Activated T-helper 17 cell treated with anti-CD3 and anti-CD28 coated beads, Interleukin-2, amount 50 U/mL, for 72 hours (primary cell): Measurements from ENCODE around the gene ADGB. TPM values are rescaled to one million over a fixed set of nuclear protein-coding genes. Genes with fewer than 3 reads are reported as not detected.
A peak's percentile ranks its signal among the peaks of the same experiment; 100 is the strongest.
"Not testable (repeated sequence)": the region's sequence is repeated elsewhere in the genome, so short reads cannot be mapped to it uniquely, and the experiment has no call there.

Experiments
- ATAC-seq: fragments of 150-1000 bp; cut with Tn5 transposase; replicated peaks from 2 replicates; pipeline ENCODE4 v1.10.0; 2021; ENCODE audit warnings: mild to moderate bottlenecking, moderate library complexity
- H3K27ac Mint-ChIP-seq: one replicate; pipeline ENCODE4 v1.8.0; 2022; ENCODE audit warnings: mixed read lengths
- H3K27me3 Mint-ChIP-seq: one replicate; pipeline ENCODE4 v1.8.0; 2022; ENCODE audit warnings: mixed read lengths
- H3K36me3 Mint-ChIP-seq: one replicate; pipeline ENCODE4 v1.8.0; 2022; ENCODE audit warnings: low read depth, mild to moderate bottlenecking, mixed read lengths
- H3K4me1 Mint-ChIP-seq: one replicate; pipeline ENCODE4 v1.8.0; 2022; ENCODE audit warnings: mixed read lengths
- H3K4me3 Mint-ChIP-seq: one replicate; pipeline ENCODE4 v1.8.0; 2022; ENCODE audit warnings: mild to moderate bottlenecking, mixed read lengths
- H3K9me3 Mint-ChIP-seq: one replicate; pipeline ENCODE4 v1.8.0; 2022; ENCODE audit warnings: mixed read lengths
- total RNA-seq, 2 donors: library from RNA; stranded (reverse); gene quantifications; one replicate each; pipeline ENCODE4 v1.2.3, GENCODE V29; 2022

ADGB gene
- total RNA-seq, 2 donors from 2014 or later = not detected

DNA sequence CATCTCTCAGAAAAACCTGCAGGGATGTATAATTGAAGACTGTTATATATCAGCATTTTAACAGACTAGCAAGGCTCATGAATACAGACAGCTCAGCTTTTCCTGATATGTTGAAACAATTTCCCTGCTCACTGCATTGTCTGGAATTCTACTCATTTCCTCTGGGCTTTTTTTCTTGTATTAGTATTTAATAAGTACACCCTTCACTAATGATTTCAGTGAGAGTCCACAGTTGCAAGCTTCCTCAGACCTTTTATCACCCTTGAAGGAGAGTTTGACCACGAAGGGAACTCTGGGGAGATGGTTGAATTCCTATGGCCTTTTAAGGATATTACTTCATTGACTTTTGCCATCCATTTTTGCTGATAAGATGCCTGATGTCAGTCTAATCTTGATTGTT, 248.7 kb downstream of the ADGB start:
- Mint-ChIP-seq H3K4me1 (peaks cover 16% of the 10 kb centered on the region), H3K27me3 (peaks cover 8% of the 10 kb centered on the region), H3K36me3 (peaks cover 5% of the 10 kb centered on the region), H3K4me3 (no peak overlapping the region), H3K27ac (no peak overlapping the region), H3K9me3 (peaks cover 8% of the 10 kb centered on the region)
- no peak for ATAC-seq

- Mint-ChIP-seq H3K4me3 (peak overlapping the region; percentile 69), H3K27me3 (peaks cover 8% of the 10 kb centered on the region), H3K36me3 (peaks cover 5% of the 10 kb centered on the region), H3K9me3 (peaks cover 3% of the 10 kb centered on the region), H3K27ac (peak overlapping the region; percentile 89), H3K4me1 (peaks cover 18% of the 10 kb centered on the region)
- ATAC-seq = peak; percentile 74
Measured at GRCh38 chr6:146850238-146850896, 251.6 kb downstream of the ADGB start.

DNA sequence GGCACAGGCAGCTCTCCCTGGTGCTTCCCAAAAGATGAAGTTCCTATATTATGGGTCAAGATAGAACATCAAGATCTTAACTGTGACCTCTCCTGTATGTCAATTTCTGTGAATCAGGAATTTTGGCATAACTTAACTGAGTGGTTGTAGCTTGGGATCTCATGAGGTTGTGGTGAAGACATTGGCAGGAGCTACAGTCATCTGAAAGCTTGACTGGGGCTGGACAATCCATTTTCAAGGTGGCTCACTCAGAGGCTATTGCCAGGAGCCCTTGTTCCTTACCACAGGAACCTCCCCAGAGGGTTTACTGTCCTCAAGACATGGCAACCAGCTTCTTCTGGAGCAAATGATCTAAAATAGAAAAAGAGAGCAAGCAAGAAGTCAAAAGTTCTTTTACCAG, 252.2 kb downstream of the ADGB start:
- no peak for ATAC-seq
- Mint-ChIP-seq H3K4me1 (peaks cover 18% of the 10 kb centered on the region), H3K9me3 (peaks cover 3% of the 10 kb centered on the region), H3K36me3 (peaks cover 5% of the 10 kb centered on the region), H3K4me3 (peak overlapping the region; percentile 69), H3K27me3 (peaks cover 10% of the 10 kb centered on the region), H3K27ac (peak overlapping the region; percentile 89)

DNA sequence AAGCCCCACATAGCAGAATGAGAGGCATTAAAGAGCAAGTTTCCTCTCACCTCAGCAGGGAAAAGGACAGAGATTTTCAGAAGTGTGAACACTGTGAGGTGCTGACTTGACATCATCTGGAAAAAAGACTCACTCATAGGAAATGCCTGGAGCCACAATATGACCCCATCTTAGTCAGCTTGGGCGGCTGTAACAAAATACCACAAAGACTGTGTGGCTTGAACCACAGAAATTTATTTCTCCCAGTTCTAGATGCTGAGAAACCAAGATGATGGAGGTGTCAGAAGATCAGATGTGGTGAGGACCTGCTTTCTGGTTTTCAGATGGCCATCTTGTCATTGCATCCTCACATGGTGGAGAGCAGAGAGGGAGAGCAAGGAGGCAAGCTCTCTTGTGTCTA, 253.1 kb downstream of the ADGB start:
- peak overlapping the region; percentile 77 for H3K27ac Mint-ChIP-seq
- peak; percentile 75 for ATAC-seq
- H3K36me3 Mint-ChIP-seq = peaks cover 5% of the 10 kb centered on the region
- peaks cover 18% of the 10 kb centered on the region for H3K4me1 Mint-ChIP-seq
- H3K4me3 Mint-ChIP-seq = peak overlapping the region; percentile 35
- peaks cover 10% of the 10 kb centered on the region for H3K27me3 Mint-ChIP-seq
- peaks cover 3% of the 10 kb centered on the region for H3K9me3 Mint-ChIP-seq

DNA sequence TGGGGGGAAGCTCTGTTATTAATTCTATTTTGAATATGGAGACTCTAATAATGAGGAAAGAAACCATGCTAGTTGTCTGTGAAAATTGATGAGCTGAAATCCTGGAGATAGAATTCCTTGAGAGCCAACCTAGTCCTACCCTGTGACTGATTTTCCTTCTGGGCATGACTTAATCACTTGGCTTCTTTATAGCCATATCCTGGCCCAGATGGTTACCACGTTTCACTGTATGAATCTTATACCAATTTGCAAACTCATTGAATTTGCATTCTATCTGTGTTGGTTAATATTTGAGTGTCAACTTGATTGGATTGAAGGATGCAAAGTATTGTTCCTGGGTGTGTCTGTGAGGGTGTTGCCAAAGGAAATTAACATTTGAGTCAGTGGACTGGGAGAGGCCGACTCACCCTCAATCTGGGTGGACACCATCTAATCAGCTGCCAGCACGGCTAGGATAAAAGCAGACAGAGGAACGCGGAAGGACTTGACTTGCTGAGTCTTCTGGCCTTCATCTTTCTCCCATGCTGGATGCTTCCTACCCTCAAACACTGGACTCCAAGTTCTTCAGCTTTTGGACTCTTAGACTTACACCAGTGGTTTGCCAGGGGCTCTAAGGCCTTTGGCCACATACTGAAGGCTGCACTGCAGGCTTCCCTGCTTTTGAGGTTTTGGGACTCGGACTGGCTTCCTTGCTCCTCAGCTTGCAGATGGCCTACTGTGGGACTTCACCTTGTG, 255.9 kb downstream of the ADGB start:
- not testable (repeated sequence) for H3K4me3 Mint-ChIP-seq, H3K36me3 Mint-ChIP-seq, ATAC-seq, H3K27me3 Mint-ChIP-seq, H3K27ac Mint-ChIP-seq, H3K9me3 Mint-ChIP-seq
- peaks cover 18% of the 10 kb centered on the region for H3K4me1 Mint-ChIP-seq

DNA sequence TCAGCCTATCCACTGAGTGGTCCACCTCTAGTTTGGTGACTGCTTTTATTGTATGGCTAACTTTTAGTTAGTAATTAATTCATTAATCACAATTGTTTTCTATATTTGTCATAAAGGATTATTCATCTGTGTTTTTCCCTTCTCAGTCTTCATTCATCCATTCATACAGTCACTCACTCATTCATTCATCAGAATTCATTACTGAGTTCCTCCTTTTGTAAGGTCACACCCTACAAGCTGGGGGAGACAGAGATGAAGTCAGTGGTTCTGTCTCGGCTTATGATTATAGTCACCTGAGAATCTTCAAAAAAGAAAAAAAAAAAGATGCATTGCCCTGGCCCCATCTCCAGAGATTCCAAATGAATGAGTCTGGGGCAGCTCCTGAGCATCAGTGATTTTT, 257.1 kb downstream of the ADGB start:
- H3K9me3 Mint-ChIP-seq = no peaks in the 10 kb centered on the region
- H3K36me3 Mint-ChIP-seq = no peaks in the 10 kb centered on the region
- ATAC-seq = peak; percentile 11
- peaks cover 11% of the 10 kb centered on the region for H3K4me1 Mint-ChIP-seq
- peak overlapping the region; percentile 58 for H3K4me3 Mint-ChIP-seq
- H3K27me3 Mint-ChIP-seq = peaks cover 3% of the 10 kb centered on the region
- H3K27ac Mint-ChIP-seq = peak overlapping the region; percentile 76

- Mint-ChIP-seq H3K4me1 (peaks cover 11% of the 10 kb centered on the region), H3K36me3 (no peaks in the 10 kb centered on the region), H3K27me3 (peaks cover 3% of the 10 kb centered on the region), H3K27ac (peak overlapping the region; percentile 76), H3K4me3 (peak overlapping the region; percentile 58), H3K9me3 (no peaks in the 10 kb centered on the region)
- peak; percentile 58 for ATAC-seq
Measured at GRCh38 chr6:146856296-146856695, 257.5 kb downstream of the ADGB start.

GRCh38 chr6:146857180-146857979, 258.6 kb downstream of the ADGB start:
- H3K27ac Mint-ChIP-seq = no peak overlapping the region

DNA sequence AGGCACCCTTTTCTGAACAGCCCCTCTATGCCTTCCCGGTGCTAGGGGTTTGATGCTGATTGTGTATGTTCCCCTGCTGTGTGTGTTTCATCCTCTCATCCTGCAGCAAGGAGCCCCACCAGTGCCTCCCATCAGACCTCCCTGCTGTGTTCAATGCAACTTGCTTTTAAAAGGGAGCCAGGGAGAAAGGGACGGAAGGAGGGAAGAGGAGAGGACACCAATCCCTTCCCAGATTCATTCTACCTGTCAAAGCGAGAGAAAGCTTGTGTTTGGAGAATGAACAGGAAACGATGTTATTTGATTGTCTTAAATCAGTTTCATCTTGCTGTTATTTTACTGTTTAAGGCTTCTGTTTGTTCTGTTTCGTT, 259.2 kb downstream of the ADGB start:
- ATAC-seq = no peak
- Mint-ChIP-seq H3K4me3 (peak overlapping the region; percentile 44), H3K36me3 (no peaks in the 10 kb centered on the region), H3K9me3 (no peaks in the 10 kb centered on the region), H3K27me3 (peaks cover 3% of the 10 kb centered on the region), H3K27ac (no peak overlapping the region), H3K4me1 (no peaks in the 10 kb centered on the region)

More at GRCh38 chr6:146857180-146857979, 258.6 kb downstream of the ADGB start:
- H3K4me3 Mint-ChIP-seq = peak overlapping the region; percentile 44
- no peaks in the 10 kb centered on the region for H3K9me3 Mint-ChIP-seq
- ATAC-seq = peak; percentile 81
- H3K36me3 Mint-ChIP-seq = no peaks in the 10 kb centered on the region
- peaks cover 2% of the 10 kb centered on the region for H3K4me1 Mint-ChIP-seq
- H3K27me3 Mint-ChIP-seq = peaks cover 3% of the 10 kb centered on the region

DNA sequence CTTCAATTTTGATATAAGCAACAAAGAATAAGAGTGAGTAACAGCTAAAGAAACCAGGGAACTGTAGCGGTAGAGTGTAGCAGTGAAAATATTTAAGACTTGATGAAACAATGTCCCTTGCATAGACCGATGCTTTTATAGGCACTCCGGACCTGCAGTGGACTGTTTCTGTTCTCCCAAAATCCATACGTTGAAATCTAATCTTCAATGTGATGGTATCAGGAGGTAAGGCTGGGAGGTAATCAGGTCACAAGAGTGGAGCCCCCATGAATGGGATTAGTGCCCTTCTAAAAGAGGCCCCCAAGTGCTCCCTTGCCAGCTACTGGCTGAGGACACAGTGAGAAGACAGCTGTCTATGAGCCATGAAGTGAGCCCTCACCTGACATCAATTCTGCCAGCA, 260.4 kb downstream of the ADGB start:
- Mint-ChIP-seq H3K27me3 (peaks cover 3% of the 10 kb centered on the region), H3K27ac (no peak overlapping the region), H3K36me3 (no peaks in the 10 kb centered on the region), H3K4me3 (no peak overlapping the region), H3K4me1 (no peaks in the 10 kb centered on the region), H3K9me3 (no peaks in the 10 kb centered on the region)
- no peak for ATAC-seq

GRCh38 chr6:146859795-146860495, 261.2 kb downstream of the ADGB start:
- no peak for ATAC-seq
- H3K4me1 Mint-ChIP-seq = no peaks in the 10 kb centered on the region
- no peaks in the 10 kb centered on the region for H3K9me3 Mint-ChIP-seq
- no peak overlapping the region for H3K27ac Mint-ChIP-seq
- H3K27me3 Mint-ChIP-seq = peaks cover 5% of the 10 kb centered on the region
- H3K4me3 Mint-ChIP-seq = no peak overlapping the region
- H3K36me3 Mint-ChIP-seq = no peaks in the 10 kb centered on the region

DNA sequence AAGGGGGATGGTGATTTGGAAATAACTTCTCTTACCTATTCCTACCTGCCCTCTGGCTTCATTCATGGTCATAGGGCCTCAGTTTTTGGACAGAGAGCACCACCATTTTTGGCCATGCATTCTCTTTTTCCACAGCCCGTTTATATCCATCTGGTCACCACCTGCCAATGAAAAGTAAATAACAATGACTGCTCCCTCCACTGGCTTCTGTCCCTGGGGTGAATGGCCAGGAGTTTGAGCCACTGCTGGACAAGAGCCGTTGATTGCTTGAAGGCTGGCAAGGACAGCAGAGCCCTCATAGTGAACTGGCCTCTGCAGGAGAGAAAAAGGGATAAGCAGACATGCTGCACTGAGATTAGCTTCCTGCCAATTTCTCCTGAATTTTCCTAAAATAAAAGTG, 261.8 kb downstream of the ADGB start:
- Mint-ChIP-seq H3K4me3 (no peak overlapping the region), H3K27ac (no peak overlapping the region), H3K27me3 (peaks cover 5% of the 10 kb centered on the region), H3K4me1 (no peaks in the 10 kb centered on the region), H3K9me3 (no peaks in the 10 kb centered on the region), H3K36me3 (no peaks in the 10 kb centered on the region)
- ATAC-seq = no peak

GRCh38 chr6:146861029-146861563, 262.3 kb downstream of the ADGB start:
- no peak for ATAC-seq
- no peaks in the 10 kb centered on the region for H3K36me3 Mint-ChIP-seq
- H3K27me3 Mint-ChIP-seq = peaks cover 3% of the 10 kb centered on the region
- no peak overlapping the region for H3K4me3 Mint-ChIP-seq
- H3K27ac Mint-ChIP-seq = no peak overlapping the region
- H3K9me3 Mint-ChIP-seq = no peaks in the 10 kb centered on the region
- H3K4me1 Mint-ChIP-seq = no peaks in the 10 kb centered on the region

DNA sequence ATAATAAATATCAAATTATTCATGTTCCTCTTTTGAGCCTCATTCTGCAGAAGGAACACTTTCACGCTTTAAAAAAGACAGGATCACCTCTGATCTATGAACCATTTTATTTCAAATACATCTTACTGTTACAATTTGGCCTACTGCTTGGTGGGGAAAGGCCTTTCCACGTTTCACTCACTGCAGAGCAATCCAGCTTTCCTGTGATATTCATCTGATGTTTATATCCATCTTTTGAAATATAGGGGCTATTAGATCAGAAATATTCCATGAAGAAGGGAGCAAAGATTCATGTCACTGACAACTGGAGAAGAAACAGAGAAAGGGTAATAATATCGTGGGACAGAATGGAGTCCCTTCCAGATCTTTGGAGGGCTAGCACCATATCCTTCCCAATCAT, 262.9 kb downstream of the ADGB start:
- H3K9me3 Mint-ChIP-seq = no peaks in the 10 kb centered on the region
- no peaks in the 10 kb centered on the region for H3K36me3 Mint-ChIP-seq
- no peaks in the 10 kb centered on the region for H3K4me1 Mint-ChIP-seq
- H3K4me3 Mint-ChIP-seq = no peak overlapping the region
- no peak overlapping the region for H3K27ac Mint-ChIP-seq
- H3K27me3 Mint-ChIP-seq = peaks cover 3% of the 10 kb centered on the region
- no peak for ATAC-seq
